Left ventricle myocardium inferior (tissue), 1 donor: ENCODE results near the gene PFDN1. TPM values are rescaled to one million over a fixed set of nuclear protein-coding genes. Genes with fewer than 3 reads are reported as not detected.

Experiments used
- DNase-seq: peaks from one replicate; pipeline ENCODE4 v3.0.0-alpha.2; 2020
- H3K27ac ChIP-seq: fragments of 200-600 bp; replicated peaks from 2 replicates; pipeline ENCODE4 v1.8.0; 2021
- H3K27me3 ChIP-seq: fragments of 200-600 bp; 2 replicates; pipeline ENCODE4 v1.8.0; 2021; ENCODE audit warnings: low read depth
- H3K36me3 ChIP-seq: fragments of 200-600 bp; 2 replicates; pipeline ENCODE4 v1.8.0; 2021
- H3K4me1 ChIP-seq: fragments of 200-600 bp; 2 replicates; pipeline ENCODE4 v1.8.0; 2021
- H3K4me3 ChIP-seq: fragments of 200-600 bp; 2 replicates; pipeline ENCODE4 v1.8.0; 2021; ENCODE audit warnings: mild to moderate bottlenecking, moderate library complexity
- H3K9me3 ChIP-seq: fragments of 200-600 bp; replicated peaks from 2 replicates; pipeline ENCODE4 v1.8.0; 2021
- intact Hi-C: fragments of 100-400 bp; cut with micrococcal nuclease; formaldehyde crosslinking; loops from one replicate; pipeline ENCODE4 v1.11.0; 2022
- total RNA-seq: library from RNA; stranded (reverse); fragmentation: NEBNext Ultra II Directional; extraction: Animal tissue kit (Norgen Biotek cat#: 25700); gene quantifications from one replicate; pipeline ENCODE4 v1.2.1, GENCODE V29; 2021
- TF ChIP-seq, protein P1 (sequence below): fragments of 200-600 bp; IDR thresholded peaks from 2 replicates; pipeline ENCODE4 v1.8.0; 2021; ENCODE audit warnings: antibody characterized with exemption, mild to moderate bottlenecking, borderline replicate concordance
- donor health status: DM: no; HTN: yes; CAD: no; lungs with severe emphysema.

The PFDN1 gene
- total RNA-seq, 1 donor from 2014 or later, result 68.7 TPM

DNA sequence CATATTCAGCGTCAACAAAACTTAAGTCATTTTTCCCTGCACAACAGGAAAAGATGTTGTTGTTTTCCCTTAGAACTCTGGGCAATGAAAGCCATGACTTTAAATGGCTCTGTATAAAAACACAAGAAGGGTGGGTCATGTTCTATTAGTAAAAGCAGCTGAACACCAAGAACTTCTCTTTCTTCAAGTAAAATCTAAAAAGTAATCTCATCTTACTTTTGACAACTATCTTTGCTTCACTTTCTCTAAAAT, 9.1 kb downstream of the PFDN1 start:
- peaks cover 100% of the 10 kb centered on the region for H3K4me1 ChIP-seq
- H3K4me3 ChIP-seq, result peak overlapping the region; percentile 31
- peak overlapping the region; percentile 85 for H3K27ac ChIP-seq
- H3K36me3 ChIP-seq, result peaks cover under 1% of the 10 kb centered on the region
- intact Hi-C loops, result no loop called here
- TF ChIP-seq, protein P1, sequence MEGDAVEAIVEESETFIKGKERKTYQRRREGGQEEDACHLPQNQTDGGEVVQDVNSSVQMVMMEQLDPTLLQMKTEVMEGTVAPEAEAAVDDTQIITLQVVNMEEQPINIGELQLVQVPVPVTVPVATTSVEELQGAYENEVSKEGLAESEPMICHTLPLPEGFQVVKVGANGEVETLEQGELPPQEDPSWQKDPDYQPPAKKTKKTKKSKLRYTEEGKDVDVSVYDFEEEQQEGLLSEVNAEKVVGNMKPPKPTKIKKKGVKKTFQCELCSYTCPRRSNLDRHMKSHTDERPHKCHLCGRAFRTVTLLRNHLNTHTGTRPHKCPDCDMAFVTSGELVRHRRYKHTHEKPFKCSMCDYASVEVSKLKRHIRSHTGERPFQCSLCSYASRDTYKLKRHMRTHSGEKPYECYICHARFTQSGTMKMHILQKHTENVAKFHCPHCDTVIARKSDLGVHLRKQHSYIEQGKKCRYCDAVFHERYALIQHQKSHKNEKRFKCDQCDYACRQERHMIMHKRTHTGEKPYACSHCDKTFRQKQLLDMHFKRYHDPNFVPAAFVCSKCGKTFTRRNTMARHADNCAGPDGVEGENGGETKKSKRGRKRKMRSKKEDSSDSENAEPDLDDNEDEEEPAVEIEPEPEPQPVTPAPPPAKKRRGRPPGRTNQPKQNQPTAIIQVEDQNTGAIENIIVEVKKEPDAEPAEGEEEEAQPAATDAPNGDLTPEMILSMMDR, result no peak
- no peak for DNase-seq
- H3K27me3 ChIP-seq, result no peaks in the 10 kb centered on the region
- no peaks in the 10 kb centered on the region for H3K9me3 ChIP-seq

DNA sequence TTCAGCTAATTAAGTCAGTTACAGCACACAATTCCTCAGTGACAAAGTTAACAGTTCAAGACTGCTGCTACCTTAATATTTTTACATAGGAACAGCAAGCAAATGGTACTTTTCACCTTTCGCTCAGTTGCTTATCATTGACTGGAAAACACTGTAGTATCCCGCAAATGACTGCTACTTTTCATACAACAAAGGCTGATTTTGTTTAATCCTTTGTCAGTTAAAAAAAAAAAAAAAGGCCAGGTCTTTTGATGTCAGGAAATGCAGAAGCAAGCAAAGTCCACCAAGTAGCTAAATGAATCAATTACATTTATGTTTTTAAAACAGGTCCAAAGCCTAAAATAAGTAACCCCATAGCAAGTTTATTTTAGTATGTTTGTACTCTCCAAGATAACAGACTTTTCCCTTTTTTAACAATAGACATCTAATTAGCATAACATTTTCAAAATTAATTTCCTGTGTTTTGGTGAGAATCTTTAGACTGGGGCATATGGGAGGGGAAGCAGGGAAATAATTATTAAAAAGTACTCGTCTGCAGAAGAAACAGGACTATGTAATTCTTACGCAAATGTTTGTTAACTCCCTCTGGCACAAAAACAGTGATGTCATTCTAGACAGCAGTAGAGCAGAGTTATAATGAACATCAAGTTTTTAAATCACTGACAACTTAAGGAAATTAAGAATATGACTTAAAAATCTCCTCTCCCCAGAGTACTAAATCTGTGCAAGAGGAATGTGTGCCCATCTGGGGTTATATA, 9.6 kb downstream of the PFDN1 start:
- no peaks in the 10 kb centered on the region for H3K9me3 ChIP-seq
- H3K4me3 ChIP-seq, result peak overlapping the region; percentile 31
- no peaks in the 10 kb centered on the region for H3K27me3 ChIP-seq
- TF ChIP-seq, protein P1, result no peak
- DNase-seq, result no peak
- intact Hi-C loops, result no loop called here
- peak overlapping the region; percentile 85 for H3K27ac ChIP-seq
- H3K4me1 ChIP-seq, result peaks cover 100% of the 10 kb centered on the region
- no peaks in the 10 kb centered on the region for H3K36me3 ChIP-seq

DNA sequence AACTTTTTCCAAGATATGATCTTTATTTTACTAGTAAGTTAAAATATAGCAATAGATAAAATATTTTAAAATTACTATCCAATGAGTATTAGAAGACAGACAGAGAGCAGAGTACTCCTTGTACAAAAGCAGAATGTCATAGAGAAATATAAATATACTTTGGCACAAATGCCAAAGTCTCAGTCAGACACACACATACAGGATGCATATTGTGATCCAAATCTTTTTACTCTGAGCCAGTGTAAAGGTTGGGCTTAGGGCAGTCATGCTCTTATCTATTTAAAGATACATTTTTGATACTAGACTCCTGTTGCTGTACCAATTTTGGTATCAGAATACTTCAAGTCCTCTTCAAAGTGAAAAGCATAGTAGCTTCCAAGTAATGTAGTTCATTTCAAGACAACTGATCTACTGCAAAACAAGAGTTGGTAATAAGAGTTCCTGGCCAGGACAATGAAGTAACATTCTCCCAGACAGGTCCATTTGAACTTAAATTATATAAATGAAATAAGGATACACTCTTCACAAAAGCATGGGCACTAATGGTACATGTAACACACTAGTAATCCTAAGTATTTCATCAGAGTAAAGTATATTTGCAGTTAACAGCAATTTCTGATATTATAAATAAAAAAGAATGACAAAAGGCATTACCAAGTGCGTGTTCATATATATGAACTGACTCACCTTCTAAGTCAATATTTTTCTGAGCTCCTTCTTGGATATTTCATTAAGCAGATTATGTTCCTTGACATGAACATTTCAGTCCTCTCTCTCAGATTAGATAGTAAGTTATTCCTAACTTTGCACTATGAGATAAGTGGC, 10.5 kb downstream of the PFDN1 start:
- Histone ChIP-seq H3K36me3 (no peaks in the 10 kb centered on the region), H3K27me3 (no peaks in the 10 kb centered on the region), H3K27ac (peak overlapping the region; percentile 85), H3K9me3 (no peaks in the 10 kb centered on the region), H3K4me1 (peaks cover 100% of the 10 kb centered on the region), H3K4me3 (peak overlapping the region; percentile 31)
- no peak for DNase-seq
- TF ChIP-seq, protein P1, result no peak
- intact Hi-C loops, result no loop called here

DNA sequence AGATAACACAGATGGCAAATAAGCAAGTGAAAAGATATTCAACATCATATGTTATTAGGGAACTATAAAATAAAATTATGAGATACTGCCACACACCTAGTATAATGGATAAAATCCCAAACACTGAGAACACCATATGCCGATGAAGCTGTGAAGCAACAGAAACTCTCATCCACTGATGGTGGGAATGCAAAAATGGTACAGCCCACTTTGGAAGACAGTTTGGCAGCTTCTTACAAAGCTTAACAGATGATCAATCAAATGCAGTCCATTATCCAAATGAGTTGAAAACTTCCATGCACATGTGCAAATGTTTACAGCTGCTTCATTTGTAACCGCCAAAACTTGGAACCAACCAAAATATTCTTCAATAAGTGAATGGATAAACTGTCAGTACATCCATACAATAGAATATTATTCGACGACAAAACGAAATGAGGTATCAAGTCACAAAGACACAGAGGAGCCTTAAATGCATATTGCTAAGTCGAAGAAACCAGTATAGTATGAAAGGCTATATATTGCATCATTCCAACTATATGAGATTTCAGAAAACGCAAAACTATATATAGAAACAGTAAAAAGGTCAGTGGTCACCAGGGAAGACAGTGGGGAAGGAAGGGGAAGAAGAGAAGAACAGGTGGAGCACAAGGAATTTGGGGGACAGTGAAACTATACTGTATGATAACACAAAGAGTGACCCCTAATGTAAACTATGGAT, 14.9 kb downstream of the PFDN1 start:
- H3K27me3 ChIP-seq, result no peaks in the 10 kb centered on the region
- intact Hi-C loops, result no loop called here
- H3K27ac ChIP-seq, result no peak overlapping the region
- DNase-seq, result no peak
- no peaks in the 10 kb centered on the region for H3K36me3 ChIP-seq
- no peak overlapping the region for H3K4me3 ChIP-seq
- peaks cover 93% of the 10 kb centered on the region for H3K4me1 ChIP-seq
- TF ChIP-seq, protein P1, result no peak
- H3K9me3 ChIP-seq, result no peaks in the 10 kb centered on the region

DNA sequence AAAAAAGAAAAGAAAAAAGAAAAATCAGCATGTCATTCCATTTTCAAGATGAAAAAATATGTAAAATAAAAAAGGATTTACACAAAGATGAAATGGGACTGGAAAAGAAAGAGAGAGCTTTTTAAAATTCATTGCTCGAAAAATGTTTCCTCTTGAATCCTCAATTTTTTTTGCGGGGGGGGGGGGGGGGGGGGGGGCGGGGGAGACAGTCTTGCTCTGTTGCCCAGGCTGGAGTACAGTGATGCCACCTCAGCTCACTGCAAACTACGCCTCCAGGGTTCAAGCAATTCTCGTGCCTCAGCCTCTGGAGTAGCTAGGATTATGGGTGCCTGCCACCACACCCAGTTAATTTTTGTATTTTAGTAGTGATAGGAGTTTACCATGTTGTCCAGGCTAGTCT, 16.5 kb downstream of the PFDN1 start:
- TF ChIP-seq, protein P1, result no peak
- H3K9me3 ChIP-seq, result no peaks in the 10 kb centered on the region
- H3K27me3 ChIP-seq, result no peaks in the 10 kb centered on the region
- peaks cover 2% of the 10 kb centered on the region for H3K36me3 ChIP-seq
- H3K27ac ChIP-seq, result no peak overlapping the region
- intact Hi-C loops, result no loop called here
- H3K4me3 ChIP-seq, result no peak overlapping the region
- H3K4me1 ChIP-seq, result peaks cover 82% of the 10 kb centered on the region
- no peak for DNase-seq
